Activated T-helper 1 cell treated with anti-CD3 and anti-CD28 coated beads, Interleukin-12 subunit alpha, Interleukin-12 subunit beta, Interleukin-2, Interleukin-4 antibody, amounts not matched to agents 30 ng/mL and 10 ng/mL and 1 ng/mL, durations not matched to agents 14 hours and 24 hours and 36 hours (primary cell): Measurements from ENCODE around the gene CFAP46. TPM values are rescaled to one million over a fixed set of nuclear protein-coding genes. Genes with fewer than 3 reads are reported as not detected.

ENCODE experiments used
- DNase-seq: peaks from one replicate; pipeline ENCODE4 v3.0.0; 2021; ENCODE audit warnings: low spot score
- H3K27ac Mint-ChIP-seq: one replicate; pipeline ENCODE4 v1.8.0; 2021; ENCODE audit warnings: mild to moderate bottlenecking, mixed read lengths
- H3K27me3 Mint-ChIP-seq: one replicate; pipeline ENCODE4 v1.8.0; 2022; ENCODE audit warnings: mild to moderate bottlenecking, moderate library complexity, mixed read lengths; ENCODE audit not compliant: insufficient read depth
- H3K36me3 Mint-ChIP-seq: one replicate; pipeline ENCODE4 v1.8.0; 2021; ENCODE audit warnings: low read depth, mixed read lengths
- H3K4me1 Mint-ChIP-seq: one replicate; pipeline ENCODE4 v1.8.0; 2021; ENCODE audit warnings: low read depth, mixed read lengths
- H3K4me3 Mint-ChIP-seq: one replicate; pipeline ENCODE4 v1.8.0; 2021; ENCODE audit warnings: mild to moderate bottlenecking, moderate library complexity, mixed read lengths
- H3K9me3 Mint-ChIP-seq: one replicate; pipeline ENCODE4 v1.8.0; 2021; ENCODE audit warnings: mixed read lengths
- intact Hi-C: fragments of 100-400 bp; cut with micrococcal nuclease; formaldehyde crosslinking; loops from one replicate; pipeline ENCODE4 v1.15.1; 2024
- total RNA-seq: library from RNA; stranded (reverse); gene quantifications from 2 replicates; pipeline ENCODE4 v1.2.3, GENCODE V29; 2022

Gene CFAP46
- total RNA-seq, 1 donor from 2014 or later: not detected

DNA sequence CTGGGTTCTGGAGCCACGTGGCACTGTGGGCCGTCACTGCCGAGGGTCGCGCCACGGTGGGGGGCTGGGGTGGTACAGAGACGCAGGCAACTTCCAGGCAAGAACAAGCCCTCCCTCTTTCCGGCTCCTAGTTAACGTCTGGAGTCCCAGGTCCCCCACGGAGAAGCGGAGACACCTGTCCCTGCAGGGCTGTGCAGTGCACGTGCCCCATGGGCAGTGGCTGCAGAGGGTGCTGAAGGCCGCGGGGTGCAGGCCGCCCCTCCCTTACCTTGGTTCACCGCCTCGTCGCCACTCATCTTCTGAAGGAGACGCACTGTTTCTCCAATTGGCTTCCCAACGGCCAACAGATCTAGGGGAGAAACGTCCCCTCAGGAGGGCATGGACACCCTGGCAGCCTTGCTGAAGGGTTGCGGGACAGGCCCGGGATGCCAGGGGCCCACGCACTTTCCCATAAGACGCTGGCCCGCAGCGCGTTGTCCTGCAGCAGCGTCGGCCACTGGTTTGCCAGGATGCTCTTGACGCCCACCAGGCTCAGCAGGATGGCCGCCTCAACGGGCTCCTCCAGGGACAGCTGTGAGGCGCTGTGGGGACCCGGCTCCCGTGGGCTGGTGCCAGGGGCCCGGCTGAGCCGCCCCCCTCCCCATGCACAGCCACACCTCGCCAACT is 132.1 kb downstream of the CFAP46 start:
- H3K27ac Mint-ChIP-seq: no peak overlapping the region
- no peaks in the 10 kb centered on the region for H3K9me3 Mint-ChIP-seq
- H3K4me3 Mint-ChIP-seq: no peak overlapping the region
- H3K27me3 Mint-ChIP-seq: no peaks in the 10 kb centered on the region
- DNase-seq: no peak
- intact Hi-C loops: no loop called here
- no peaks in the 10 kb centered on the region for H3K36me3 Mint-ChIP-seq
- H3K4me1 Mint-ChIP-seq: no peaks in the 10 kb centered on the region

DNA sequence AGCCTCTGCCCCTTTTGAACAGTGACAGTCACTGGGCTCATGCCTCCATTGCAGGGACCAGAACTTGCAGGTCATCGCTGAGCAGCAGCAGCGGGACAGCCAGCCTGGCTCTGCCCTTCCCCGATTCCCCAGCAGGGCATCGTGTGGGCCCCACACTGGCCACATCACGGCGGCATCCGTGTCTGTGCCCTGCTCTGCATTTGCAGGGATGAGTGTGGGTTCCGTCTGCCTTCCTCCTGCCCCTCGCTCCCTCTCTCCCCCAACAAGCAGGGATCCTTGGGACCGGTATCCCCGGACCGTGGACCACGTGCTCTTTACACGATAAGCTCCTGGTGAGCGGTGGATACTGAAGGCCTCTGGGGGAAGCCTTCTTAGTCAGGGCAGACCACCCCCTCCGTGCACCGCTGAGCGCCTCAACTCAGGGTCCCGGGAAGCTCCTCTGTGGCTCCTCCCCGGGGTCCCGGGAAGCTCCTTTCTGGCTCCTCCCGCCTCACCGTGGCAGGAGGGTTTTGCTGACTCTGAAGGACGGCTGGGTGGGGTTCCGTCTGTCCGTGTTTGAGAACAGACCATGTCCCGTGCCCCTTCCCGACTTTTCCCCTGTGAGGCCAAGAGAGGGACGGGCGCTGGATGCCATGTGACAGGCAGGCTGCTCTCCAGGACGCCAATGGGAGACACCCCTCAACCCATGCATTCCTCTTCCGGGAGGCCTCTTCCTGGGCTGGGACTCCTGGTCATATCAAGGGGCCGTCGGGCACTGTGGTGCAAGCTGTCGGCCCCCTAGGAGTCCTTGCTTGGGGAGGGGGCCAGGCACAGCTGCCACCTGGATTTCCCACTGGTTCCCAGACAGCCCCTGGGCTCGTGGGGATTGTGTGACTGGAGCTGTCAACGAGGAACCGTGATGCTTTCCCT is 132.9 kb downstream of the CFAP46 start:
- no peak overlapping the region for H3K4me3 Mint-ChIP-seq
- no peak overlapping the region for H3K27ac Mint-ChIP-seq
- intact Hi-C loops: no loop called here
- no peaks in the 10 kb centered on the region for H3K36me3 Mint-ChIP-seq
- DNase-seq: no peak
- no peaks in the 10 kb centered on the region for H3K9me3 Mint-ChIP-seq
- H3K27me3 Mint-ChIP-seq: no peaks in the 10 kb centered on the region
- H3K4me1 Mint-ChIP-seq: no peaks in the 10 kb centered on the region

DNA sequence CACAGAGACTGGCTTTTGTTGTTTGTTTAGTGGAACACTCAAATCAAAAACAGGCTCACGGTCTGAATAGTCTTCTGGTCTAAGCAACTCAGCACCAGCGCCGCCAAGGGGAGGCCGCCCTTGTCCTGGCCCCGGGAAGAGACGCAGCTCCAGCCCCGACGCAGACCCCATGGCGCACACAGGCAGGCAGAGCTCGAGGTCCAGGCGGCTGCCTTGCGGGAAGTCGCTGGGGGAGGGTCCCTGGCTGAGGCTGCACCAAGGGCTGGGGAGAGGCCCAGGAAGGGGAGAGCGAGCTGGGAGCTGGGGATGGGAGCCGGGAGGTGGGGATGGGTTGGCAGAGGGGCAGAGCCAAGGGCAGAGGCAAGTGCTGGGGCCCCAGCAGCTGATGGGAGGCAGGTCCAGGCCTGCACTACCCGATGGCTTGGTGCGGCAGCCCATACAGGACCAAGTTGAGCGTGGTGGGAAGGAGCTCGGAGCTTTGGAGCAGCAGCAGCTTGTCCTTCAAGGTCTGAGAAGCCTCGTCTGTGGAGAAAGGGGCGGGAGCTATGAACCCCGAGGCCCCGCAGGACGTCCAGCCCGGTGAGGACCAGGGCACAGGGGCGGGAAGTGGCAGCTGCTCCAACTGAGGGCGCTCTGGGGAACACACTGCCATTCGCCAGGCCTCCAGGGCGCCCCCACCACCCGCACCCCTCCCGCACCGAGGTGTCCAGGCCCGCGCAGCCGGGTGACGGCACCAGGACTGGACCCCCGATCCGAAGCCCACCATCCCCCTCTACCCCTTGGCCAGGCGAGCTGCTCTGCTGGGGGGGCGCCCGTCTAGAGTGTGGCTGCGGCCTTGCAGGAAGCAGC is 133.8 kb downstream of the CFAP46 start:
- Mint-ChIP-seq H3K27me3 (no peaks in the 10 kb centered on the region), H3K36me3 (no peaks in the 10 kb centered on the region), H3K4me3 (no peak overlapping the region), H3K27ac (no peak overlapping the region), H3K4me1 (no peaks in the 10 kb centered on the region), H3K9me3 (no peaks in the 10 kb centered on the region)
- no peak for DNase-seq
- intact Hi-C loops: no loop called here

DNA sequence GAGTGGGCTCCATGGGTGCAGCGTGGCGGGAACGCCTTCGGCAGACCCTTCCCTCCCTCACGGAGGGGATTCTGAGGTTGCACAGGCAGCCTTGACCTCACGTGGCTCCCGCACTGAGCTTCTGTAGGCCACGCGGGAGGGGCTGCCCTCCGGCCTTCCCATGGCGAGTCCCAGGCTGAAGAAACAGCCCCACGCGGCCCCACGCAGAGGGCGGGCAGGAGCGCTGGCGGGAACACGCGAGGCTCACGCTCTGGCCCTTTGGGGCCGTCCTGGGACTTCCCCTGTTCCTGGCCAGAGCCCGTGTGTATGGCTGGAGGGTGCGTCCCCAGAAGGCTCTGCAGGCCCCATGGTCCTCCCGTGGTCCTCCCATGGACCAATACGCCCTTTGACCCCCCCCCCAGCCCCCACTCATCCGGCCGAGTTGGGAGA is 134.7 kb downstream of the CFAP46 start:
- no peak overlapping the region for H3K27ac Mint-ChIP-seq
- DNase-seq: no peak
- no peaks in the 10 kb centered on the region for H3K4me1 Mint-ChIP-seq
- no peaks in the 10 kb centered on the region for H3K9me3 Mint-ChIP-seq
- H3K36me3 Mint-ChIP-seq: no peaks in the 10 kb centered on the region
- no peak overlapping the region for H3K4me3 Mint-ChIP-seq
- H3K27me3 Mint-ChIP-seq: no peaks in the 10 kb centered on the region
- intact Hi-C loops: no loop called here

DNA sequence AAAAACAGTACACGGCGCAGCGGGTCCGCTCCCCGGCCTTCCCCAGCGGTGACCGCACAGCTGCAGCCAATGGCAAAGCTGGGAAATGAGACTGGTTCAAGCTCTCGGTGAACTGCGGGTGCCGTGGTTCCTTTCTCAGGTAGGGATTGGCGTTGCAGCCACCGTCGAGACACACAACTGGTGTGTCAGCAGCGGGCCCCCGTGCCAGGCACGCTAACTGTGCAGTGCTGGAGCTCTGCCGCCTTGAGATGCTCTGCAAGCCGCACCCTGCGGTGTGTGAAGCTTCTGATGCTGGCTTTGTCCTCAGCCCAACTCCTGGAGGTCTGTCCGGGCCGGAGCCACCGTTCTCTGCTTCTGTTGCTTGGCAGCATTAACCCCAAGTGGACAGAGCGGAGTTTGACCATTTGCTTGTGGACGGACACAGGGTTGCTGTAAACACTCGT is 135.8 kb downstream of the CFAP46 start:
- H3K4me1 Mint-ChIP-seq: no peaks in the 10 kb centered on the region
- H3K27me3 Mint-ChIP-seq: no peaks in the 10 kb centered on the region
- H3K9me3 Mint-ChIP-seq: no peaks in the 10 kb centered on the region
- no peak for DNase-seq
- intact Hi-C loops: no loop called here
- no peak overlapping the region for H3K27ac Mint-ChIP-seq
- H3K4me3 Mint-ChIP-seq: no peak overlapping the region
- H3K36me3 Mint-ChIP-seq: no peaks in the 10 kb centered on the region

DNA sequence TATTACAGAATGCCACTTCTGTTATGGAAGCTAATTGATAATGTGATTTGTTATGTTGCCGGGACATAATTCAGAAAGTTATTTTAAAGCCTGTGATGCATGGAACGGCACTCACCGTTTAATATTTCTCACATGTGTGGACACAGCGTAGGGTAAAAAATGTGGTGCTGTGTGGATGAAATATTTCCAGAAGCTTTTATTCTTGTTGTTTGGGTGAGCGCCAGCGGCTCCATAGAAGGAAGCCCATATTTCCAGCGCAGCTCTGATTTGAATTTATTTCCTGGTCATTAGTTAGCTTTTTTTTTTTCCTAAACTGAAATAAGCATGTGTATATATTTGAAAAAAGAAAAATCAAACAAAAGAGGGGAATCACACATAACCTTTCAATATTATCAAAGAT is 136.3 kb downstream of the CFAP46 start:
- no peaks in the 10 kb centered on the region for H3K27me3 Mint-ChIP-seq
- H3K27ac Mint-ChIP-seq: no peak overlapping the region
- DNase-seq: no peak
- intact Hi-C loops: no loop called here
- H3K4me3 Mint-ChIP-seq: no peak overlapping the region
- no peaks in the 10 kb centered on the region for H3K36me3 Mint-ChIP-seq
- H3K9me3 Mint-ChIP-seq: no peaks in the 10 kb centered on the region
- no peaks in the 10 kb centered on the region for H3K4me1 Mint-ChIP-seq

DNA sequence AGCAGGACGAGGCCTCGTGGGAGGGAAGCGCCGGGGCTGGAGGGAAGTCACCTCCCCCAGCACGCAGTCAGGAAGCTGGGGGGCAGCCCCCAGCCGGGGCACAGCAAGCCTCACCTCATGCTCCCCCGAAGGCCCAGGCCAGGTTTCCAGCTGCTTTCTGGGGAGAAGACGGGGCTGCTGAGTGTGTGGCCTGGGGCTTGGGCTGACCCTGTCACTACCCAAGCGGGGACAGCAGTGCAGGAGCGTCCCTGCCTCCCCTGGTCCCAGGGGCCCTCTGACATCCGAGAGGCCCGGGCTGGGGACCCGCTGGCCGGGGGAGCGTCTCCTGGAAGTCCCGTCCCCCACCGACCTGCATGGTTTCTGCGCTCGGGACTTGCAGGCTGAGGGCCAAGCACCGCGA is 136.8 kb downstream of the CFAP46 start:
- H3K27me3 Mint-ChIP-seq: no peaks in the 10 kb centered on the region
- intact Hi-C loops: no loop called here
- no peak overlapping the region for H3K27ac Mint-ChIP-seq
- DNase-seq: no peak
- H3K4me1 Mint-ChIP-seq: no peaks in the 10 kb centered on the region
- H3K4me3 Mint-ChIP-seq: no peak overlapping the region
- no peaks in the 10 kb centered on the region for H3K36me3 Mint-ChIP-seq
- no peaks in the 10 kb centered on the region for H3K9me3 Mint-ChIP-seq

DNA sequence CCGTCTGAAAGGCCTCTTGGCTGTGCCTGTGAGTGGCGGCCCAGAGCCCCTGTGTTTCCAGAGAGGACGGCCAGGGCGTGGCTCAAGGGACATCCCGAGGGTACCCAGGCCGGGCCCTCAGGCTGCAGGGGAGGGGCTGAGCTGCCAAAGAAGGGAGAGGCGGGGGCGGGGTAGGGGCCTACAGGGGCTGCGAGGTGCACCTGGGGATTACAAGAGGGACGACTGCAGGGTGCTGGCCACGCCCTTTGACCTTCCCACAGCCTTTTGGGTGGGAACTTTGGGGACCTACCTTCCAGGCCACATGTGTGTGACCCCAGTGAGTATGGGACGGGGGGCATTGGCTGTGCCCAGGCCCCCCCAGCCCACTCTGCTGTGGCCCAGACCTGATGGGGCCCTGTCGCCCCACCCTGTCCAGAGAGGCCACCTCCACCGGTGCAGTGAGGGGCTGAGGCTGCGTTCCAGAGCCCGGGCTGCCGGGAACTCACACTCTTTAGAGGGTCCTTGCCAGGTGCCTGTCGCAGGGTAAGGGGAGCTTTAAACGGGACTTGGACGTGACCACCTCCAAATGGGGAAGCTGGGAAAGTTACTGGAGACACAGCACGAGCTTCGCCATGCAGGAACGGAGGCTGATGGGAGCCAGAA is 137.5 kb downstream of the CFAP46 start:
- no peaks in the 10 kb centered on the region for H3K4me1 Mint-ChIP-seq

DNA sequence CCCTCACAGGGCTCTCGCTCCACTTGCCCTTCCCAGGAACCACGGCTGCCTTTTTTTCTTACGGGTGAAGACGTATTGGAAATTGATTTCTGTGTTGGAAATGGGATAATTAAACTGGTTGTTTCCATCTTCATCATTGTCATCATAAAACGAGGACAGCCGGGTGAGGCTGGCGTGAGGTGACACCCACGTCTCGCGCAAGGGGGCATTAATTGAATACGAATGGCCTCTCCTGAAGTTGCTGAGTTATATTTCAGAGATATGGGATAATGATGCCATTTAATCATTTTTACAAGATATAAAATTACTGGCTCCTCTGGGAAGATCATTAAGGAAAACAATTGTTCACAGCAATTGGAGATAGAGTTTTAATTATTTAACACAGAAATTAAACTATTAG is 138.1 kb downstream of the CFAP46 start:
- no peak overlapping the region for H3K27ac Mint-ChIP-seq
- no peak overlapping the region for H3K4me3 Mint-ChIP-seq
- DNase-seq: no peak
- intact Hi-C loops: no loop called here
- H3K9me3 Mint-ChIP-seq: no peaks in the 10 kb centered on the region
- no peaks in the 10 kb centered on the region for H3K27me3 Mint-ChIP-seq
- no peaks in the 10 kb centered on the region for H3K4me1 Mint-ChIP-seq
- H3K36me3 Mint-ChIP-seq: no peaks in the 10 kb centered on the region

More for the DNA sequence above, 137.5 kb downstream of the CFAP46 start:
- DNase-seq: no peak
- H3K27me3 Mint-ChIP-seq: no peaks in the 10 kb centered on the region
- no peaks in the 10 kb centered on the region for H3K36me3 Mint-ChIP-seq
- no peak overlapping the region for H3K4me3 Mint-ChIP-seq
- no peak overlapping the region for H3K27ac Mint-ChIP-seq
- H3K9me3 Mint-ChIP-seq: no peaks in the 10 kb centered on the region
- intact Hi-C loops: no loop called here

DNA sequence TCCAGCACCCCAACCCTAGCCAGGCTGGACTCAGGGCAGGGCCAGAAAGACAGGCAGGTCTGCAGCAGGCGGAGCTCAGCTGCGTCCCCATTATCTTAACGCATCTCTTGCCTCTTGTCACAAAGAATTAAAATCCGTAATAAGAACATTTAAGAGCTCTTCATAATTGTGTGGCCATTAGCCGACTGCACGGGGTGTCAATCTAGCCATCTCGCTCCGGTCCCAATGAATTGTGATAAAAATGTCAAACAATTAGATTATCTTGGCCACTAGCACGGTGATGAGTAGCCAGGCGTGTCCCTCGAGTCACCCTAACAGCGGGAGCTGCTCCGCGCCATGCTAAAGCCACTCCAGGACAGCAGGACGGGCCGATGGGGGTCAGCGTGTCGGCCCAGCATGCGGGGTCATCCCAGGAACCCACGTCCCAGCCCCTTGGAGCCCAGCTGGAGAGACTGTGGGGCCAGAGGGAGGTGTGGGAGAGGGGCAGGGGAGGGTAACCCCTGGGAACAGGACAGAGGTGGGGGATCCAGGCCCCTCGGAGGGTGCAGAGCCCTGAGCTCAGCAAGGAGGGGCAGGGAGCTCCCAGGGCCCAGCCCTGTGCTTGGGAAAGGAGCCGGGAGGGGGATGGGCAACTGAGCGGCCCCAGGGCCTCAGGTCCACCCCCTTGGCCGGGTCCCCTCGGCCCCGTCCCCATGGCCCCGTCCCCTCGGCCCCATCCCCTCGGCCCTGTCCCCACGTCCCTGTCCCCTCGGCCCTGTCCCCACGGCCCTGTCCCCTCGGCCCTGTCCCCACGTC is 138.8 kb downstream of the CFAP46 start:
- DNase-seq: no peak
- intact Hi-C loops: no loop called here
- Mint-ChIP-seq H3K27me3 (no peaks in the 10 kb centered on the region), H3K27ac (no peak overlapping the region), H3K9me3 (no peaks in the 10 kb centered on the region), H3K4me1 (no peaks in the 10 kb centered on the region), H3K36me3 (no peaks in the 10 kb centered on the region), H3K4me3 (no peak overlapping the region)

DNA sequence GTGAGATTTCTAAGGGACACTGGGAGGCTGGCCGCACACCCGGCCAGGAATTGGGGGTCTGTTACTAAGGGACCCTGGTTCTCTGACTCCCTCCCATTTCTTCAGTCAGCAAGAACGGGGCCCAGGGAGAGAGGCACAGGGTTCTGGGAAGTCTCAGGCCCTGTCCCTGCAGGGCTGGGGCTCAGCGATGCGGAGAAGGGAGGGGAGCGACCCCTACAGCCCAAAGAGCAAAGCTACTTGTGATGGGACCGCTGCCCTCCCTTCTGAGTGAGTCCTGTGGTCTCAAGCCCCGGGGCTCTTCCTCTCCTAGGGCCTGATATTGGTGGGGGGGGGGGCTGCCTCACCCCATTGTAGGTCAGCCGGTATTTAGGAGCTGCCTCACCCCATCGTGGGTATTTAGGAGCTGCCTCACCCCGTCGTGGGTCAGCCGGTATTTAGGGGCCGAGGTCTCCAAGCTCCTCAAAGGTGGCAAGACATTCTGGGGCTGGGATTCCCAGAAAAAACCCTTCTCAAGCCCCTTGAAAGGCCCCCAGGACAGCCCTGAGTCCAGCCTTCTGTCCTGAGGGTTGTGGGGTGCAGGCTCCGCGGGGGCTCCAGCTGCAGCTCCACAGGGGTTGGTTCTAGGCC is 139.6 kb downstream of the CFAP46 start:
- no peaks in the 10 kb centered on the region for H3K9me3 Mint-ChIP-seq
- no peaks in the 10 kb centered on the region for H3K4me1 Mint-ChIP-seq
- H3K4me3 Mint-ChIP-seq: no peak overlapping the region
- no peak overlapping the region for H3K27ac Mint-ChIP-seq
- no peaks in the 10 kb centered on the region for H3K27me3 Mint-ChIP-seq
- H3K36me3 Mint-ChIP-seq: no peaks in the 10 kb centered on the region
- intact Hi-C loops: no loop called here
- DNase-seq: no peak
